Activated B cell treated with CpG ODN at 0.5 μM for 24 hours (primary cell): ENCODE measurements around the gene SCN8A. TPM values are rescaled to one million over a fixed set of nuclear protein-coding genes. Genes with fewer than 3 reads are reported as not detected.

ENCODE experiments used
- ATAC-seq: fragments of 200-7000 bp; cut with Tn5 transposase; one replicate; pipeline ENCODE4 v1.10.0; 2021; ENCODE audit warnings: low read depth, mild to moderate bottlenecking, moderate library complexity
- CTCF ChIA-PET: fragments of 350-600 bp; sonication (Branson Sonifier 250); formaldehyde crosslinking; loops from one replicate; lab custom pipeline; 2021; ENCODE audit warnings: antibody characterized with exemption; lab: Charles Lee
- POLR2A ChIA-PET: fragments of 350-600 bp; sonication (Branson Sonifier 250); formaldehyde crosslinking; loops from one replicate; lab custom pipeline; 2021; ENCODE audit warnings: antibody characterized with exemption; lab: Charles Lee
- DNase-seq: peaks from one replicate; pipeline ENCODE4 v3.0.0; 2022
- H3K27ac Mint-ChIP-seq: one replicate; pipeline ENCODE4 v1.8.0; 2020; ENCODE audit warnings: mixed read lengths
- H3K27me3 Mint-ChIP-seq: one replicate; pipeline ENCODE4 v1.8.0; 2021; ENCODE audit warnings: mixed read lengths
- H3K36me3 Mint-ChIP-seq: one replicate; pipeline ENCODE4 v1.8.0; 2021; ENCODE audit warnings: low read depth, mixed read lengths
- H3K4me1 Mint-ChIP-seq: one replicate; pipeline ENCODE4 v1.8.0; 2021; ENCODE audit warnings: mixed read lengths
- H3K4me3 Mint-ChIP-seq: one replicate; pipeline ENCODE4 v1.8.0; 2020; ENCODE audit warnings: mild to moderate bottlenecking, mixed read lengths
- H3K9me3 Mint-ChIP-seq: one replicate; pipeline ENCODE4 v1.8.0; 2020; ENCODE audit warnings: mixed read lengths
- intact Hi-C: fragments of 100-400 bp; cut with micrococcal nuclease; formaldehyde crosslinking; loops from one replicate; pipeline ENCODE4 v1.15.1; 2024
- total RNA-seq: library from RNA; stranded (reverse); gene quantifications from 2 replicates; pipeline ENCODE4 v1.2.3, GENCODE V29; 2022
- TF ChIP-seq, protein P1 (sequence below): fragments of 200-600 bp; IDR thresholded peaks from one replicate; pipeline ENCODE4 v1.8.0; 2022; ENCODE audit warnings: antibody characterized with exemption, mild to moderate bottlenecking

Gene SCN8A
- total RNA-seq, 1 donor from 2014 or later = 0.86 TPM

DNA sequence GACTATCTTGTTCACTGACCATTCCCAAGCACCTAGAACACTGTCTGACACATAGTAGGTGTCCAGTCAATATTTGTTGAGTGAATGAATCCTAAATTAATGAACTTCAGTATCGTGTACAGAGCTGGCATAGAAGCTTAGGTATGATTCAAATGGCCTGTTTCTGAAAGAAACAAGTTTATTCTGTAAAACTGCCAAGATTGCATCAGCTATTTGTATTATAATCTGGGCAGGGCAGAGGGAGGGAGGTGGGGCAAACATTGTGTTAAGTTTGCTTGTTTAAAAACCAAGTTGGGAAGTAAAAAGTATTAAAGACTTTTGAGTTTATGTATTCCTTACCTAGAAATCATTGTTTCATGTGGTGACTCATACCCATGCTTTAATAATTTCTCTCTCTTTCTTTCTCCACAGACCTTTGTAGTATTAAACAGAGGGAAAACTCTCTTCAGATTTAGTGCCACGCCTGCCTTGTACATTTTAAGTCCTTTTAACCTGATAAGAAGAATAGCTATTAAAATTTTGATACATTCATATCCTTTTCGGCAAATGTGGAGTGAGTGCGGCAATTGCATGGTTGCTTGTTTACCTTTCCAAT lies 92.8 kb downstream of the SCN8A start:
- ChIA-PET POLR2A (no interaction called here), CTCF (no interaction called here)
- no peak for DNase-seq
- H3K36me3 Mint-ChIP-seq = no peaks in the 10 kb centered on the region
- no peaks in the 10 kb centered on the region for H3K9me3 Mint-ChIP-seq
- no peak overlapping the region for H3K4me3 Mint-ChIP-seq
- H3K27me3 Mint-ChIP-seq = peaks cover 6% of the 10 kb centered on the region
- H3K4me1 Mint-ChIP-seq = no peaks in the 10 kb centered on the region
- H3K27ac Mint-ChIP-seq = no peak overlapping the region
- TF ChIP-seq, protein P1, sequence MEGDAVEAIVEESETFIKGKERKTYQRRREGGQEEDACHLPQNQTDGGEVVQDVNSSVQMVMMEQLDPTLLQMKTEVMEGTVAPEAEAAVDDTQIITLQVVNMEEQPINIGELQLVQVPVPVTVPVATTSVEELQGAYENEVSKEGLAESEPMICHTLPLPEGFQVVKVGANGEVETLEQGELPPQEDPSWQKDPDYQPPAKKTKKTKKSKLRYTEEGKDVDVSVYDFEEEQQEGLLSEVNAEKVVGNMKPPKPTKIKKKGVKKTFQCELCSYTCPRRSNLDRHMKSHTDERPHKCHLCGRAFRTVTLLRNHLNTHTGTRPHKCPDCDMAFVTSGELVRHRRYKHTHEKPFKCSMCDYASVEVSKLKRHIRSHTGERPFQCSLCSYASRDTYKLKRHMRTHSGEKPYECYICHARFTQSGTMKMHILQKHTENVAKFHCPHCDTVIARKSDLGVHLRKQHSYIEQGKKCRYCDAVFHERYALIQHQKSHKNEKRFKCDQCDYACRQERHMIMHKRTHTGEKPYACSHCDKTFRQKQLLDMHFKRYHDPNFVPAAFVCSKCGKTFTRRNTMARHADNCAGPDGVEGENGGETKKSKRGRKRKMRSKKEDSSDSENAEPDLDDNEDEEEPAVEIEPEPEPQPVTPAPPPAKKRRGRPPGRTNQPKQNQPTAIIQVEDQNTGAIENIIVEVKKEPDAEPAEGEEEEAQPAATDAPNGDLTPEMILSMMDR = no peak
- ATAC-seq = no peak
- intact Hi-C loops = no loop called here

DNA sequence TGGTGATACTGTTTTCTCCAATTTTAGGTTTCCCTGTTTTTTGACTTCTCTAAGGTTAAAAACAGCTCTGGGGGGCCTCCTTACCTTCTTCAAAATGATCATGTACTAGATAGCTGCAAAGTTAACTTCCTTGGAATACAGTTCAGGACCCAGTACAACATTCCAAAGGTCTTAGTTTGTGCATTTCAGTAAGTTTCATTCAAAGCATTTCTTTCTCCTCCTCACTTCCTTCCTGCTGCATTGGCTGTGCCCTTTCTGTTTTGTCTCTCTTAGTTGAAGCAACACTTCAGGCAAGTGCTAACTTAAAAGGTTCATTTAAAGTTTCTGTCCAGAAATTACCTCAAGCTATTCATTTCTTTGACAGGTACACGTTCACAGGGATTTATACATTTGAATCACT lies 95.7 kb downstream of the SCN8A start:
- no peaks in the 10 kb centered on the region for H3K4me1 Mint-ChIP-seq
- H3K27ac Mint-ChIP-seq = no peak overlapping the region
- H3K36me3 Mint-ChIP-seq = no peaks in the 10 kb centered on the region
- ATAC-seq = no peak
- TF ChIP-seq, protein P1 = no peak
- intact Hi-C loops = no loop called here
- peaks cover 2% of the 10 kb centered on the region for H3K27me3 Mint-ChIP-seq
- POLR2A ChIA-PET = no interaction called here
- no peaks in the 10 kb centered on the region for H3K9me3 Mint-ChIP-seq
- DNase-seq = no peak
- H3K4me3 Mint-ChIP-seq = no peak overlapping the region
- CTCF ChIA-PET = no interaction called here

DNA sequence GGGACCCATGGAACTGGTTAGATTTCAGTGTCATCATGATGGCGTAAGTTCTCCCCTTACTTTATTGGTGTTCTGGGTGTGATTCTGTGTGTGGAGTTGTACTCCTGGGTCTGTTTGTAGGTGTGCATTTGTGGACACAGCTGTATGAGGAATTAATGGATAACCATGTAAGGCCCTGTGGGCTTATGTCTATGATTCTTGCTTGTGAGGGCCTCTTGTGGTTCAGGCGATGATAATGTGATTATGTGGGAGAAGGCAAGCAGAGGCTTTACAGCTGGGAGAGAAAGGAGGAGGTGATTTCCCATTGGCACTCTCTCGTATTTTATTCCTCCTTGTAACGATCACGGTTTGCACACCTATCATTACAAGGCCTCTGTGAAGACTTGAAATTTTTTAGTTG lies 96.1 kb downstream of the SCN8A start:
- CTCF ChIA-PET = no interaction called here
- no peak overlapping the region for H3K4me3 Mint-ChIP-seq
- TF ChIP-seq, protein P1 = no peak

DNA sequence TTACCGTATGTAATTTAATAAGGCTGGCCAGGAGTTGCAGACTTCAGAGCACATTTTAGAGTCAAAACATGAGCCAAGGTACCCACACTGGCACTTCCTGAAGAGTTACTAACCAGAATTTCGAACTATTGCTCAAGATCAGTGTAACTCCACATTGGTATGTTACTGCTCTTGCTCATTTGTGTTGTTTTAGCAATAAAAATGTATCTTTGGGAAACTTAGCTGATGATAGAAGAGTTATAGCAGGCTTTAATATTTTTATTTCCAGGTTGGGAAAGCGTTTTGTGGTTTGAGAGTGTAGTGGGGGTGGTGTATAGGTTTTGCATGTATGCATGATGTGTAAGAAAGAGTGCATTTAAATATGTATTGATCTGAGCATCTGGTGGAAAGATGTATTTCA lies 96.6 kb downstream of the SCN8A start:
- intact Hi-C loops = no loop called here
- DNase-seq (no peak), ATAC-seq (no peak)
- no peaks in the 10 kb centered on the region for H3K36me3 Mint-ChIP-seq
- POLR2A ChIA-PET = no interaction called here
- peaks cover 2% of the 10 kb centered on the region for H3K27me3 Mint-ChIP-seq
- no peaks in the 10 kb centered on the region for H3K9me3 Mint-ChIP-seq
- H3K4me1 Mint-ChIP-seq = no peaks in the 10 kb centered on the region
- TF ChIP-seq, protein P1 = no peak
- H3K4me3 Mint-ChIP-seq = no peak overlapping the region
- CTCF ChIA-PET = no interaction called here
- H3K27ac Mint-ChIP-seq = no peak overlapping the region

More for the DNA sequence above, 96.1 kb downstream of the SCN8A start:
- no peak overlapping the region for H3K27ac Mint-ChIP-seq
- H3K4me1 Mint-ChIP-seq = no peaks in the 10 kb centered on the region
- H3K36me3 Mint-ChIP-seq = no peaks in the 10 kb centered on the region
- intact Hi-C loops = no loop called here
- H3K9me3 Mint-ChIP-seq = no peaks in the 10 kb centered on the region
- H3K27me3 Mint-ChIP-seq = peaks cover 2% of the 10 kb centered on the region
- ATAC-seq (no peak), DNase-seq (no peak)
- POLR2A ChIA-PET = no interaction called here

DNA sequence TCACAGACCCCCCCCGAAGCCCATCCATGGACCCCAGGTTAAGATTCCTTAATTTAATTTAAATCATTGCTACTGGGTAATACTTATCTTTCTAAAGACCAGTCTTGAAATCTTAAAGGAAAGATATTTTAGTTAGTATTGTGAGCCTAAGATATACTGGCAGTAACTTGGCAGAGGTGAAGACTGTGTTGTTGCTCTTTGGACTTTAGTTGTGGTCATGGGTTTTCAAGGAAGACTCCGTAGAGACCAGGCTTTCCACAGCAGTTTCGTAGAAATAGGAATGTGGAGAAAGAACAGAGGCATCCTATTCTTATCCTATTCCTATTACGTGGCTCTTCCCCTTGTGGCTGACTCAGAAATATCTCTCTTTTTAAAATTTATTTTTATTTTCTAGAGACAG lies 99.0 kb downstream of the SCN8A start:
- no peaks in the 10 kb centered on the region for H3K36me3 Mint-ChIP-seq
- intact Hi-C loops = no loop called here
- no peak for DNase-seq
- TF ChIP-seq, protein P1 = no peak
- POLR2A ChIA-PET = no interaction called here
- no peak for ATAC-seq
- no peaks in the 10 kb centered on the region for H3K4me1 Mint-ChIP-seq
- H3K27me3 Mint-ChIP-seq = peaks cover 4% of the 10 kb centered on the region
- no peak overlapping the region for H3K27ac Mint-ChIP-seq
- CTCF ChIA-PET = no interaction called here
- no peaks in the 10 kb centered on the region for H3K9me3 Mint-ChIP-seq
- no peak overlapping the region for H3K4me3 Mint-ChIP-seq
